Thyroid gland (tissue), 4 donors: ENCODE measurements around the gene ZNF784. TPM values are rescaled to one million over a fixed set of nuclear protein-coding genes. Genes with fewer than 3 reads are reported as not detected.

ENCODE experiments used
- DNase-seq, 2 donors: peaks; one replicate each; pipeline ENCODE4 v3.0.0-alpha.2; 2019
- H3K27ac ChIP-seq, 3 donors: fragments of 200-600 bp; sonication (generic); 1 replicate in 2 of 3; 2 replicates in 1 of 3; pipeline ENCODE4 v1.5.1; 2016 to 2019; ENCODE audit warnings: mild to moderate bottlenecking in 1 of 3, moderate library complexity in 1 of 3
- H3K27me3 ChIP-seq: fragments of 200-600 bp; sonication (generic); one replicate; pipeline ENCODE4 v1.5.1; 2019
- H3K36me3 ChIP-seq, 2 donors: fragments of 200-600 bp; sonication (generic); one replicate each; pipeline ENCODE4 v1.5.1; 2016 to 2019
- H3K4me1 ChIP-seq, 2 donors: fragments of 200-600 bp; sonication (generic); one replicate each; pipeline ENCODE4 v1.5.1; 2017 to 2019
- H3K4me3 ChIP-seq, 3 donors: fragments of 200-600 bp; sonication (generic); replicated peaks in 1 of 3; 1 replicate in 2 of 3; 2 replicates in 1 of 3; pipeline ENCODE4 v1.5.1; 2016; ENCODE audit warnings: mild to moderate bottlenecking in 1 of 3
- H3K9me3 ChIP-seq: fragments of 200-600 bp; sonication (generic); one replicate; pipeline ENCODE4 v1.5.1; 2017
- POLR2A ChIP-seq, 2 donors: fragments of 450-650 bp; IDR thresholded peaks; one replicate each; pipeline ENCODE4 v1.6.1; 2017; ENCODE audit warnings: antibody characterized with exemption in 2 of 2, mild to moderate bottlenecking in 2 of 2, moderate library complexity in 1 of 2
- WGBS, 2 donors: methylation state at CpG; one replicate each; pipeline ENCODE4 v1.1.5; 2017; 5-methylcytosine and 5-hydroxymethylcytosine counted together
- intact Hi-C: fragments of 100-400 bp; cut with DNase I; formaldehyde crosslinking; loops from one replicate; pipeline ENCODE4 v1.15.1; 2023
- total RNA-seq, 4 donors: library from RNA; depleted of rRNA; stranded (reverse); fragments of >200 nt; gene quantifications; one replicate each; pipeline ENCODE4 v1.2.3, GENCODE V29; 2016
- TF ChIP-seq, protein P1 (sequence below), 6 experiments: fragments of 200-600 bp in 3 of 6; fragments of 450-650 bp in 3 of 6; sonication (generic) in 3 of 6; IDR thresholded peaks; one replicate each; pipeline ENCODE4 v1.5.1; 2016 to 2019; ENCODE audit warnings: antibody characterized with exemption in 6 of 6, mild to moderate bottlenecking in 2 of 6, inconsistent platforms in 1 of 6, moderate library complexity in 1 of 6

ZNF784 gene
- total RNA-seq, 4 donors from 2014 or later = 5.1 to 10.0 (median 8.7) TPM

DNA sequence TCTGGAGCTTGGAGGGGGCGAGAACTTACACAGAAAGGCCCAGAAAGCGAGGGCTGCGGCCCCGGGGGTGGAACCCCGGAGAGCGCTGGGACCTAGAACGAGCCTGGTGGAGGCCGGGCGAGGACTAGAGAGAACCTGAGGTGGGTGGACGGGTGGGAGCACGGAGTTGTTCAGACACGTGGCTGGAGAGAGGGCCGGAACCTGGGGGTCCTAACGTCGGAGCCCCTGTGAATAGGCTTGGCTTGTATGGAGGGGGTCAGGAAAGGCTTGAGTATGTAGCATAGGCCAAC is 19.5 kb upstream of the ZNF784 start:
- TF ChIP-seq, protein P1, sequence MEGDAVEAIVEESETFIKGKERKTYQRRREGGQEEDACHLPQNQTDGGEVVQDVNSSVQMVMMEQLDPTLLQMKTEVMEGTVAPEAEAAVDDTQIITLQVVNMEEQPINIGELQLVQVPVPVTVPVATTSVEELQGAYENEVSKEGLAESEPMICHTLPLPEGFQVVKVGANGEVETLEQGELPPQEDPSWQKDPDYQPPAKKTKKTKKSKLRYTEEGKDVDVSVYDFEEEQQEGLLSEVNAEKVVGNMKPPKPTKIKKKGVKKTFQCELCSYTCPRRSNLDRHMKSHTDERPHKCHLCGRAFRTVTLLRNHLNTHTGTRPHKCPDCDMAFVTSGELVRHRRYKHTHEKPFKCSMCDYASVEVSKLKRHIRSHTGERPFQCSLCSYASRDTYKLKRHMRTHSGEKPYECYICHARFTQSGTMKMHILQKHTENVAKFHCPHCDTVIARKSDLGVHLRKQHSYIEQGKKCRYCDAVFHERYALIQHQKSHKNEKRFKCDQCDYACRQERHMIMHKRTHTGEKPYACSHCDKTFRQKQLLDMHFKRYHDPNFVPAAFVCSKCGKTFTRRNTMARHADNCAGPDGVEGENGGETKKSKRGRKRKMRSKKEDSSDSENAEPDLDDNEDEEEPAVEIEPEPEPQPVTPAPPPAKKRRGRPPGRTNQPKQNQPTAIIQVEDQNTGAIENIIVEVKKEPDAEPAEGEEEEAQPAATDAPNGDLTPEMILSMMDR (IDR thresholded peaks at IDR 0.05) = no peak
- no peak for TF ChIP-seq POLR2A (IDR thresholded peaks at IDR 0.05)
- Histone ChIP-seq H3K4me3 (peak overlapping the region; percentile 34 to 84 (median 60)), H3K4me1 (peaks cover 37 to 55% of the 10 kb centered on the region in 2 donors), H3K27ac (peak overlapping the region; percentile 31 to 96 (median 93)), H3K36me3 (peaks cover 0 to 5% of the 10 kb centered on the region in 2 donors), H3K27me3 (no peaks in the 10 kb centered on the region), H3K9me3 (no peaks in the 10 kb centered on the region)
- 1 to 2% methylated on average over 15 of the region's 15 CpGs for WGBS, 2 donors
- intact Hi-C loops = no loop called here
- DNase-seq = no peak

DNA sequence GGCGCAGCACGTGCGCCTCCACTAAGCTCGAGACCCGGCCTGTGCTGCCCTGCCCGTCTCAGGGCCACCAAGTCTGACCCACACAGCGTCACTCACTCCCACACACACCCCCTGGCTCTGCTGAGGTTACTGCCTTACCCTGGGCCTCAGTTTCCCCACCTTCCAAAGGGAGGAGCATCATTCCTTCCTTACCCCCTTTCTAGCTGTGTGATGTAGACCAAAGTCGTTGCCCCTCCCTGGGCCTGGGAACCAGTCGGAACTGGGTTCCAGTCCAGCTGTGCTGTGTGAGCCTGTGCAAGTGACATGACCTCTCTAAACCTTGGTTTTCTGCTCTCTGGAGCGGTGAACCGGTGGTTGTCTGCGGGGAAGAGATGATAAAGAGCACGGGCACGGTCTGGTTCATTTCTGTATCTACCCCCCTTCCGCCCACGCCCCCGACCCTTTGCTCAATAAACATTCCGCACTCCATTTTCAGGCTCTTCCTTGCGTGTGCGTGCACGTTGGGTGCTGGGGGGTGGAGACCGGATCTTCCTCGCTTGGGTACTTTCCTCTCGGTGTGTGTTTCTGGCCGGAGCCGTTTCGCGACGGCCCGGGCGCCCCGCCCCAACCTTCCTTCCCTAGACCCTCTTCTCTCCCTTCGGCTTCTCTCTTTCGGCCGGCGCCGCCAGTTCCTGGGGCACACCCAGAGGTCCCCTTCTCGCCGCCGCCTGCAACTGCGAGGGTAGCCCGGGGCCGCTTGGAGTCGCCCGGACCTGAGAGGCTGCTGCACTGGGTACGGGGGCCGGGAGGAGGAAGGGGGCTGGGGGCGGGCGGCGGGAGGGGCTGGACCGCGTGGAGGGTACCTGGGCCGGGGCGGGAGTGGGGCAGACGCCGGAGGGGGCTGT is 18.9 kb upstream of the ZNF784 start, which contains the start of gene ZNF581:
Gene ZNF581 (plus strand): TSS at position 647 of the 884 bp plus-strand sequence. CDS start 923 bp downstream, outside the sequence.
- H3K9me3 ChIP-seq = no peaks in the 10 kb centered on the region
- intact Hi-C loops = no loop called here
- peak; percentile 72 to 75 for DNase-seq
- 1 to 2% methylated on average over 43 to 50 of the region's 56 CpGs for WGBS, 2 donors
- TF ChIP-seq, protein P1 (IDR thresholded peaks at IDR 0.05) = no peak
- TF ChIP-seq POLR2A (IDR thresholded peaks at IDR 0.05) = peak in 1 of 2 donors; percentile 4
- H3K36me3 ChIP-seq = peaks cover 0 to 5% of the 10 kb centered on the region in 2 donors
- no peaks in the 10 kb centered on the region for H3K27me3 ChIP-seq
- H3K27ac ChIP-seq = peak within 1 kb of the TSS; percentile 31 to 96 (median 93)
- peak within 1 kb of the TSS; percentile 34 to 84 (median 60) for H3K4me3 ChIP-seq
- peaks cover 33 to 52% of the 10 kb centered on the region in 2 donors for H3K4me1 ChIP-seq

DNA sequence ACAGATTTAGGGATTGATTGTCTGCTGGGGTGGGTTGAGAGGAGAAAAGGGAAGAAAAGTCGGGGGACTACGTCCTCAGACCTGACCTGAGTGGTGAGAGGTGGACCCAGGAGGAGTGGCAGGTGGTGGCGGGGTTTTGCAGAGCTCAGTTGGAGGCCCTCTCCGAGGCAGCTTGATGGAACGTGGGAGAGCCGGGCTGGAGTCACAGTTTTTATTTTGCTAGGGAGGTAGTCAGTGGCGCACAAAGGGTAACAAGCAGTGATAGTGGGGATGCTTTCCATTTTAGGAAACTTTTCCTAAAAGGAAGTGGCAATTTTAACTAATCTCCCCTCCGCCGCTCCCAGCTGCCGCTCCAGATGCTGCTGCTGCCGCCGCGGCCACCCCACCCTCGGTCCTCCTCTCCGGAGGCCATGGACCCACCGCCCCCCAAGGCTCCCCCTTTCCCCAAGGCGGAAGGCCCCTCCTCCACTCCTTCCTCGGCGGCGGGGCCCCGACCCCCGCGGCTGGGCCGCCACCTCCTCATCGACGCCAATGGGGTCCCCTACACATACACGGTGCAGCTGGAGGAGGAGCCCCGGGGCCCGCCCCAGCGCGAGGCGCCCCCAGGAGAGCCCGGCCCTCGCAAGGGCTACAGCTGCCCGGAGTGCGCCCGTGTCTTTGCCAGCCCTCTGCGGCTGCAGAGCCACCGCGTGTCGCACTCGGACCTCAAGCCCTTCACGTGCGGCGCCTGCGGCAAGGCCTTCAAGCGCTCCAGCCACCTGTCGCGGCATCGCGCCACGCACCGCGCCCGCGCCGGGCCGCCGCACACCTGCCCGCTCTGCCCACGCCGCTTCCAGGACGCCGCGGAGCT is 18.0 kb upstream of the ZNF784 start:
- H3K4me3 ChIP-seq = peak overlapping the region in 1 of 3 donors; percentile 84
- TF ChIP-seq, protein P1 (IDR thresholded peaks at IDR 0.05) = no peak
- TF ChIP-seq POLR2A (IDR thresholded peaks at IDR 0.05) = peak in 1 of 2 donors; percentile 5
- H3K27me3 ChIP-seq = no peaks in the 10 kb centered on the region
- peak overlapping the region; percentile 86 to 96 (median 91) for H3K27ac ChIP-seq
- H3K9me3 ChIP-seq = no peaks in the 10 kb centered on the region
- 1 to 2% methylated on average over 10 to 32 of the region's 65 CpGs for WGBS, 2 donors
- peak; percentile 36 to 54 for DNase-seq
- peaks cover 32 to 49% of the 10 kb centered on the region in 2 donors for H3K4me1 ChIP-seq
- intact Hi-C loops = no loop called here
- peaks cover 0 to 5% of the 10 kb centered on the region in 2 donors for H3K36me3 ChIP-seq

DNA sequence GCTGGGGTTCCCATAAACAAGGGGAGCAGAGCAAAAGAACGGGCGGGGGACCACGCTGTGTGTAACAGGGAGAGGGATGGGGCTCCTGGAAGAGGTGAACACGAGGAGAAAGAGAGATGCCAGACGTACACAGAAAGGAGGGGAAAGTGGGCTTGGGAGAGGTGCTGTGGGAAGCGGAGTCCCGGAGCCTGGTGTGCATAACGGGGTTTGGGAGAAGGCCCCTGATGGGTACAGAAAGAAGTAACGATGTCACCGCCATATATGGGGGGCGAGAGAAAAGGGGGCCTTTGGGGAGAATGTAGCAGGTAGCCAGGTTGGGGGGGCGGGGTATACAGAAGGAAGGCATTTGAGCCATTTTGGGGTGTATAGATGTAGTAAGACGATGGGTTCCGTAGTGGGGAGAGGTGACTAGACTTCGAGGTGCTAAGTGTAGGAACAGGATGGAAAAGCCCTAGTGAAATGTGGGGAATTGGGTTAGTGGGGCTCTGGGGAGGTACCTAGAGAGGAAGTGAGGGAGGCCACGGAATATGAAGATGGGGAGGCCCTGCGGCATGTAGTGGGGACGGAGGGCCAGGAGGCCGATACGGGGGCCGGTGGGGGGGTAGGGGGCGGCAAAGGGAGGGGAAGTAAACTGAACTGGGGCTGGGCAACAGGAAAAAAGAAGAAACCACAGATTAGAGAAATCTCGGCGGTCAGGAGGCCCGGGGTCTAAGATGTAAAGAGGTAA is 17.2 kb upstream of the ZNF784 start:
- WGBS, 2 donors = 1 to 2% methylated on average over 25 of the region's 25 CpGs

More for the DNA sequence above, 17.2 kb upstream of the ZNF784 start:
- Histone ChIP-seq H3K27me3 (no peaks in the 10 kb centered on the region), H3K27ac (peak overlapping the region; percentile 86 to 96 (median 91)), H3K36me3 (peaks cover 0 to 5% of the 10 kb centered on the region in 2 donors), H3K9me3 (no peaks in the 10 kb centered on the region), H3K4me1 (peaks cover 33 to 46% of the 10 kb centered on the region in 2 donors), H3K4me3 (peak overlapping the region; percentile 40 to 84 (median 61))
- intact Hi-C loops = no loop called here
- no peak for DNase-seq
- TF ChIP-seq, protein P1 (IDR thresholded peaks at IDR 0.05) = no peak
- TF ChIP-seq POLR2A (IDR thresholded peaks at IDR 0.05) = no peak
